ENCODE data around the gene SLC2A5.

SLC2A5 gene

DNA sequence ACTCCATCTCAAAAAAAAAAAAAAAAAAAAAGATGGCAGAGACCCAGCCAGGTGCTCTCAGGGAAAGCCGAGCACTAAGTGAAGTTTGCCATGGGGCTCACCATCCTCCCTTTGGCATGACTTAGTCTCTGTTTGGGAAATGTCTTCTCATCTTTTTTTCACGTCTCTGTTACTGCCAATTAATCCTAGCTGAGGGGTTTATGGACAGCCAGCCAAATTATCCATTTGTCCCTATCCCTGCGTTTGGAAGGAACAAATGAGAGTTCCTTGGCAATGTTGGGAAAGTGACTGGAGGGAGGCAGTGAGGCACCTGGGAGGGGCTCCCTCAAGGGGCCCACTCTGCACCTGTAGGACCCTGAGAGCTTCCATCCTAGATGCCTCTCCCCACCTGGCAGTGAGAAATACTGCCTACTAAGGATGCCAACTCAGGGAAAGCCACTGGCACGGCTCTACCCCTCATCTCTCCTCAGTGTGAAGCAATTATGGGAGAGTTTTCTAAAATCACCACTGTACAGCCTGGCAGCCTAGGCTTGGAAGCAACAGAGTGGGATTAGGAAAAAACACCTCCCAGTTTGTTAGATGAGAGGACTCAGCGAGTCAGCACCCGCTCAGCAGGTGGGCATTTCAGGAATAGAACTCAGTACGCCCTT lies 23.4 kb downstream of the SLC2A5 start:
- H3K18ac ChIP-seq (ENCODE audit: low read length), result no peak overlapping the region
- no peaks in the 10 kb centered on the region for H3K4me1 ChIP-seq (ENCODE audit: control insufficient read depth in 1 of 2, insufficient read depth in 2 of 2, low read length in 2 of 2)
- no peaks in the 10 kb centered on the region for H3K79me1 ChIP-seq (ENCODE audit: low read length)
- no peak overlapping the region for H4K12ac ChIP-seq (ENCODE audit: low read depth, low read length)
- H3K9ac ChIP-seq (ENCODE audit: low read length), result peak overlapping the region; percentile 33
- H2BK5ac ChIP-seq (ENCODE audit: low read depth, low read length, poor library complexity), result no peak overlapping the region
- H3K27ac ChIP-seq (ENCODE audit: low read depth, low read length), result no peak overlapping the region
- no peak overlapping the region for H4K91ac ChIP-seq (ENCODE audit: low read depth, low read length)
- H4K8ac ChIP-seq (ENCODE audit: low read depth, low read length), result no peak overlapping the region
- no peaks in the 10 kb centered on the region for H3K36me3 ChIP-seq (ENCODE audit: control insufficient read depth in 1 of 2, insufficient read depth in 2 of 2, low read length in 2 of 2)
- H2BK120ac ChIP-seq (ENCODE audit: insufficient read depth, low read length, poor library complexity), result no peak overlapping the region
- H2BK12ac ChIP-seq (ENCODE audit: low read length), result no peak overlapping the region
- H3K4me2 ChIP-seq (ENCODE audit: low read length), result no peak overlapping the region
- no peak for DNase-seq
- no peaks in the 10 kb centered on the region for H3K9me3 ChIP-seq (ENCODE audit: insufficient read depth, low read depth, low read length)
- H2AK5ac ChIP-seq (ENCODE audit: low read length), result no peak overlapping the region
- H3K4ac ChIP-seq (ENCODE audit: low read depth, low read length), result no peak overlapping the region
- H3K79me2 ChIP-seq (ENCODE audit: control insufficient read depth, insufficient read depth, low read length, poor library complexity), result no peaks in the 10 kb centered on the region
- no peaks in the 10 kb centered on the region for H3K27me3 ChIP-seq (ENCODE audit: insufficient read depth, low read length)
- H3K23ac ChIP-seq (ENCODE audit: low read length), result no peak overlapping the region
- H3K4me3 ChIP-seq (ENCODE audit: low read depth, low read length), result no peak overlapping the region
- WGBS (ENCODE audit: extremely low coverage, insufficient coverage, insufficient read length), result no CpG with 5 or more reads among the region's 7 CpGs
- H3K14ac ChIP-seq (ENCODE audit: low read length), result no peak overlapping the region
- H2AFZ ChIP-seq (ENCODE audit: insufficient read depth, low read length, poor library complexity), result no peak overlapping the region

DNA sequence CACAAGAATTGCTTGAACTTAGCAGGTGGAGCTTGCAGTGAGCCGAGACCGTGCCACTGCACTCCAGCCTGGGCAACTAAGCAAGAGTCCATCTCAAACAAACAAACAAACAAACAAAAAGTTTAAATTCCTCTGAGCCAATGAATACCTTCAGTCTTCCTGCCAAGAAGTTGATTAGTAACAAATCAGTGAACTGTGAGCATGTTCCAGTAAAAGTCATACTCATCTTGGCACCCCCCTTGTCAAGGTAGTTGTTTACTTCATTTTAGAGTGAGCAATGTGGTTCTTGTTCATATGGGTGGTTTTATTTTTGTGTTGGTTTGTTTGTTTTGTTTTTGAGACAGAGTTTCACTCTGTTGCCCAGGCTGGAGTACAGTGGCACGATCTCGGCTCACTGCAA lies 25.2 kb downstream of the SLC2A5 start:
- H3K18ac ChIP-seq (ENCODE audit: low read length), result no peak overlapping the region
- H4K91ac ChIP-seq (ENCODE audit: low read depth, low read length), result no peak overlapping the region
- no peak overlapping the region for H2AFZ ChIP-seq (ENCODE audit: insufficient read depth, low read length, poor library complexity)
- H3K9me3 ChIP-seq (ENCODE audit: insufficient read depth, low read depth, low read length), result no peaks in the 10 kb centered on the region
- no peaks in the 10 kb centered on the region for H3K27me3 ChIP-seq (ENCODE audit: insufficient read depth, low read length)
- H3K79me1 ChIP-seq (ENCODE audit: low read length), result no peaks in the 10 kb centered on the region
- H2BK120ac ChIP-seq (ENCODE audit: insufficient read depth, low read length, poor library complexity), result no peak overlapping the region
- H3K4me1 ChIP-seq (ENCODE audit: control insufficient read depth in 1 of 2, insufficient read depth in 2 of 2, low read length in 2 of 2), result no peaks in the 10 kb centered on the region
- H3K4me2 ChIP-seq (ENCODE audit: low read length), result no peak overlapping the region
- no peak overlapping the region for H3K14ac ChIP-seq (ENCODE audit: low read length)
- H2AK5ac ChIP-seq (ENCODE audit: low read length), result no peak overlapping the region
- no peak overlapping the region for H3K23ac ChIP-seq (ENCODE audit: low read length)
- no peak overlapping the region for H2BK12ac ChIP-seq (ENCODE audit: low read length)
- H3K9ac ChIP-seq (ENCODE audit: low read length), result no peak overlapping the region
- no peak overlapping the region for H3K4ac ChIP-seq (ENCODE audit: low read depth, low read length)
- DNase-seq, result no peak
- no CpG with 5 or more reads among the region's 4 CpGs for WGBS (ENCODE audit: extremely low coverage, insufficient coverage, insufficient read length)
- no peaks in the 10 kb centered on the region for H3K79me2 ChIP-seq (ENCODE audit: control insufficient read depth, insufficient read depth, low read length, poor library complexity)
- no peaks in the 10 kb centered on the region for H3K36me3 ChIP-seq (ENCODE audit: control insufficient read depth in 1 of 2, insufficient read depth in 2 of 2, low read length in 2 of 2)
- no peak overlapping the region for H2BK5ac ChIP-seq (ENCODE audit: low read depth, low read length, poor library complexity)
- H3K4me3 ChIP-seq (ENCODE audit: low read depth, low read length), result no peak overlapping the region
- H3K27ac ChIP-seq (ENCODE audit: low read depth, low read length), result no peak overlapping the region
- H4K12ac ChIP-seq (ENCODE audit: low read depth, low read length), result no peak overlapping the region
- H4K8ac ChIP-seq (ENCODE audit: low read depth, low read length), result no peak overlapping the region

DNA sequence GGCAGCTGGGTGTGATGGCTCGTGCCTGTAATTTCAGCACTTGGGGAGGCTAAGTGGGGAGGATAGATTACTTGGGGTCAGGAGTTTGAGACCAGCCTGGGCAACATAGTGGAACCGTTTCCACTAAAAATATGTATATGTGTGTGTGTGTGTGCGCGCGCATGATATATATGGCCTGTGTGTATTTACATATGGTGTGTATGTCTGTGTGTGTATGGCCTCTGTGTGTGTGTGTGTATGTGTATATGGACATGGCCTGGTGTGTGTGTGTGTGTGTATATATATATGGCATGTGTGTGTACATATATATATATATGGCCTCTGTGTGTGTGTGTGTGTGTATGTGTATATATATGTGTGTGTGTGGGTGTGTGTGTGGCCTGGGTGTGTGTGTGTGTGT lies 27.2 kb downstream of the SLC2A5 start:
- H2BK120ac ChIP-seq (ENCODE audit: insufficient read depth, low read length, poor library complexity), result no peak overlapping the region
- no peak overlapping the region for H3K4ac ChIP-seq (ENCODE audit: low read depth, low read length)
- H3K4me1 ChIP-seq (ENCODE audit: control insufficient read depth in 1 of 2, insufficient read depth in 2 of 2, low read length in 2 of 2), result no peaks in the 10 kb centered on the region
- no peaks in the 10 kb centered on the region for H3K79me2 ChIP-seq (ENCODE audit: control insufficient read depth, insufficient read depth, low read length, poor library complexity)
- H3K36me3 ChIP-seq (ENCODE audit: control insufficient read depth in 1 of 2, insufficient read depth in 2 of 2, low read length in 2 of 2), result no peaks in the 10 kb centered on the region
- H3K79me1 ChIP-seq (ENCODE audit: low read length), result no peaks in the 10 kb centered on the region
- H3K9me3 ChIP-seq (ENCODE audit: insufficient read depth, low read depth, low read length), result no peaks in the 10 kb centered on the region
- WGBS (ENCODE audit: extremely low coverage, insufficient coverage, insufficient read length), result no CpG with 5 or more reads among the region's 5 CpGs
- H2BK12ac ChIP-seq (ENCODE audit: low read length), result no peak overlapping the region
- H3K9ac ChIP-seq (ENCODE audit: low read length), result no peak overlapping the region
- H3K4me2 ChIP-seq (ENCODE audit: low read length), result no peak overlapping the region
- DNase-seq, result no peak
- no peak overlapping the region for H3K4me3 ChIP-seq (ENCODE audit: low read depth, low read length)
- H4K91ac ChIP-seq (ENCODE audit: low read depth, low read length), result no peak overlapping the region
- H3K27ac ChIP-seq (ENCODE audit: low read depth, low read length), result no peak overlapping the region
- no peak overlapping the region for H3K18ac ChIP-seq (ENCODE audit: low read length)
- no peak overlapping the region for H3K23ac ChIP-seq (ENCODE audit: low read length)
- no peak overlapping the region for H4K12ac ChIP-seq (ENCODE audit: low read depth, low read length)
- no peak overlapping the region for H2BK5ac ChIP-seq (ENCODE audit: low read depth, low read length, poor library complexity)
- H4K8ac ChIP-seq (ENCODE audit: low read depth, low read length), result no peak overlapping the region
- no peak overlapping the region for H3K14ac ChIP-seq (ENCODE audit: low read length)
- no peak overlapping the region for H2AFZ ChIP-seq (ENCODE audit: insufficient read depth, low read length, poor library complexity)
- no peaks in the 10 kb centered on the region for H3K27me3 ChIP-seq (ENCODE audit: insufficient read depth, low read length)
- no peak overlapping the region for H2AK5ac ChIP-seq (ENCODE audit: low read length)

DNA sequence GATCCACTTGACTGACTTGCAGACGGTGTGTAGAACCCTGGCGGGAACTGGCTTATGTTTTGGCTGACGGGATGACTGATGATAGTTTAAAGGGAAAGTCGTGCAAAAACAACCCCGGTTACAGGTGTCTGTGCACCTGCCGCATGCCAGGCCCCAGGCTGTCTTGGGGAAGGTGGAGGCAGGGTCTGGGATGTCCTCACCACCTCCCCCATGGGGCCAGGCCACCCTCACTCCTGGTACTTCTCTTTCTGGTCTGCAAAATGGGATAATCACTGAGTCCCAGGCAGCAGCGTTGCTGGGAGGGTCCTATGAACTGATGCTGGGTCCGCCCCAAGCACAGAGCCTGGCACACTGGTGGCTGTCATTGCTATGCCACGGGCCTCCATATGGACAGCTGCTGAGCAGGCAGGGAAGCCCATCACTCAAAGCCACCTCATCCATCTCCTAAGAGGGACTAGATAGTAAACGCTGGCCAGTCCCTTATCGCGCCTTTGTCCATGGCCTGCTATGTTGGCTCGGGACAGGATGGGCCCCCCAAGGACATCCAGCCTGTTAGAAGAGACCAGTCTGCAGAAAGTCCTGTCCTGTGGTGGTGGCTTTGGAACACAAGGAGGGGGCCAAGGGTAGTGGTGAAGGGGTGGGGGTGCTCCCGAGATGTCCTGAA lies 28.2 kb downstream of the SLC2A5 start:
- no peak overlapping the region for H3K4ac ChIP-seq (ENCODE audit: low read depth, low read length)
- H2BK5ac ChIP-seq (ENCODE audit: low read depth, low read length, poor library complexity), result no peak overlapping the region
- WGBS (ENCODE audit: extremely low coverage, insufficient coverage, insufficient read length), result no CpG with 5 or more reads among the region's 14 CpGs
- H3K9me3 ChIP-seq (ENCODE audit: insufficient read depth, low read depth, low read length), result no peaks in the 10 kb centered on the region
- H4K12ac ChIP-seq (ENCODE audit: low read depth, low read length), result no peak overlapping the region
- H3K9ac ChIP-seq (ENCODE audit: low read length), result no peak overlapping the region
- peaks cover 2% of the 10 kb centered on the region in 2 experiments for H3K4me1 ChIP-seq (ENCODE audit: control insufficient read depth in 1 of 2, insufficient read depth in 2 of 2, low read length in 2 of 2)
- no peak overlapping the region for H3K4me3 ChIP-seq (ENCODE audit: low read depth, low read length)
- no peak overlapping the region for H4K91ac ChIP-seq (ENCODE audit: low read depth, low read length)
- no peaks in the 10 kb centered on the region for H3K79me1 ChIP-seq (ENCODE audit: low read length)
- H3K36me3 ChIP-seq (ENCODE audit: control insufficient read depth in 1 of 2, insufficient read depth in 2 of 2, low read length in 2 of 2), result no peaks in the 10 kb centered on the region
- DNase-seq, result no peak
- H3K27me3 ChIP-seq (ENCODE audit: insufficient read depth, low read length), result no peaks in the 10 kb centered on the region
- H2AFZ ChIP-seq (ENCODE audit: insufficient read depth, low read length, poor library complexity), result no peak overlapping the region
- H3K18ac ChIP-seq (ENCODE audit: low read length), result no peak overlapping the region
- no peak overlapping the region for H3K27ac ChIP-seq (ENCODE audit: low read depth, low read length)
- H2BK120ac ChIP-seq (ENCODE audit: insufficient read depth, low read length, poor library complexity), result no peak overlapping the region
- no peak overlapping the region for H3K14ac ChIP-seq (ENCODE audit: low read length)
- H2AK5ac ChIP-seq (ENCODE audit: low read length), result no peak overlapping the region
- no peaks in the 10 kb centered on the region for H3K79me2 ChIP-seq (ENCODE audit: control insufficient read depth, insufficient read depth, low read length, poor library complexity)
- no peak overlapping the region for H3K4me2 ChIP-seq (ENCODE audit: low read length)
- no peak overlapping the region for H4K8ac ChIP-seq (ENCODE audit: low read depth, low read length)
- H2BK12ac ChIP-seq (ENCODE audit: low read length), result no peak overlapping the region
- H3K23ac ChIP-seq (ENCODE audit: low read length), result no peak overlapping the region
